ENCODE measurements around the gene SH3BP4.

DNA sequence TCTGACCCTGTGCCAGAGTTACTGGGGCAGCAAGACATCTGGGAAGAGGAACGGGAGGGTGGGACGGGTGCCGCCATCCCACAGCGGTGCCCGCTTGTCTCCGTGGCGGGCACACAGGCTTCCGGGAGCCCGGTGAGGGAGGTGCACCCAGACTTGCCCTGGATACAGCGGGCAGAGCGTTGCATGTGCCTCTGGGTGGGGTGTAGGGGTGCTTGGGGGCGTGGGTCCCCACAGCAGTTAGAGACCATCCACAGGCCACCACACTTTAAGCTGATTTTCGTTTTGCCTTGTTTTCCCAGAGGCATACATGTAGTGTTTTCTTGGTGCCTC lies 45.1 kb downstream of the SH3BP4 start:
- TF ChIP-seq, protein P1, sequence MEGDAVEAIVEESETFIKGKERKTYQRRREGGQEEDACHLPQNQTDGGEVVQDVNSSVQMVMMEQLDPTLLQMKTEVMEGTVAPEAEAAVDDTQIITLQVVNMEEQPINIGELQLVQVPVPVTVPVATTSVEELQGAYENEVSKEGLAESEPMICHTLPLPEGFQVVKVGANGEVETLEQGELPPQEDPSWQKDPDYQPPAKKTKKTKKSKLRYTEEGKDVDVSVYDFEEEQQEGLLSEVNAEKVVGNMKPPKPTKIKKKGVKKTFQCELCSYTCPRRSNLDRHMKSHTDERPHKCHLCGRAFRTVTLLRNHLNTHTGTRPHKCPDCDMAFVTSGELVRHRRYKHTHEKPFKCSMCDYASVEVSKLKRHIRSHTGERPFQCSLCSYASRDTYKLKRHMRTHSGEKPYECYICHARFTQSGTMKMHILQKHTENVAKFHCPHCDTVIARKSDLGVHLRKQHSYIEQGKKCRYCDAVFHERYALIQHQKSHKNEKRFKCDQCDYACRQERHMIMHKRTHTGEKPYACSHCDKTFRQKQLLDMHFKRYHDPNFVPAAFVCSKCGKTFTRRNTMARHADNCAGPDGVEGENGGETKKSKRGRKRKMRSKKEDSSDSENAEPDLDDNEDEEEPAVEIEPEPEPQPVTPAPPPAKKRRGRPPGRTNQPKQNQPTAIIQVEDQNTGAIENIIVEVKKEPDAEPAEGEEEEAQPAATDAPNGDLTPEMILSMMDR (IDR thresholded peaks at IDR 0.05), result no peak
- TF ChIP-seq POLR2AphosphoS5 (IDR thresholded peaks at IDR 0.05) (no peak), POLR2A (IDR thresholded peaks at IDR 0.05) (no peak)

Data from gastroesophageal sphincter (tissue), 3 donors.